BLaER1 treated with 17β-estradiol and CSF1 and Interleukin-3, amounts not matched to agents 10 nM and 100 nM (cell line): Measurements from ENCODE around the gene PIK3R1.
A peak's percentile ranks its signal among the peaks of the same experiment; 100 is the strongest.

Experiments
- H3K27ac ChIP-seq, 11 experiments: shearing (Covaris generic); formaldehyde crosslinking; 2 replicates each; pipeline ENCODE4 v1.8.1; 2022
- H3K27me3 ChIP-seq, 11 experiments: shearing (Covaris generic); formaldehyde crosslinking; 2 replicates each; pipeline ENCODE4 v1.8.1; 2022
- H3K36me3 ChIP-seq, 11 experiments: shearing (Covaris generic); formaldehyde crosslinking; 2 replicates each; pipeline ENCODE4 v1.8.1; 2022
- H3K4me1 ChIP-seq, 10 experiments: shearing (Covaris generic); formaldehyde crosslinking; 2 replicates each; pipeline ENCODE4 v1.8.1; 2022
- H3K4me2 ChIP-seq, 11 experiments: shearing (Covaris generic); formaldehyde crosslinking; 2 replicates each; pipeline ENCODE4 v1.8.1; 2022
- H3K4me3 ChIP-seq, 10 experiments: shearing (Covaris generic); formaldehyde crosslinking; 2 replicates each; pipeline ENCODE4 v1.8.1; 2022
- H3K9ac ChIP-seq, 11 experiments: shearing (Covaris generic); formaldehyde crosslinking; 2 replicates each; pipeline ENCODE4 v1.8.1; 2022
- H3K9me3 ChIP-seq, 11 experiments: shearing (Covaris generic); formaldehyde crosslinking; replicated peaks in 1 of 11; 2 replicates each; pipeline ENCODE4 v1.8.1; 2022
- H4K20me1 ChIP-seq, 11 experiments: shearing (Covaris generic); formaldehyde crosslinking; 2 replicates each; pipeline ENCODE4 v1.8.1; 2022
- Cebpa-rat ChIP-seq, 11 experiments: shearing (Covaris generic); IDR thresholded peaks; 2 replicates each; pipeline ENCODE4 v1.8.1; 2022

PIK3R1 gene

GRCh38 chr5:68253624-68254585 is 38.3 kb downstream of the PIK3R1 start:
- peaks cover 73 to 100% (median 90%) of the 10 kb centered on the region in 11 experiments; a peak in 19 of 22 replicates for H4K20me1 ChIP-seq
- H3K4me2 ChIP-seq, result peak overlapping the region in 3 of 11 experiments; percentile 52 to 72 (median 60); a peak in 4 of 22 replicates
- H3K27me3 ChIP-seq, result no peaks in the 10 kb centered on the region
- H3K27ac ChIP-seq, result no peak overlapping the region
- H3K9ac ChIP-seq, result no peak overlapping the region
- TF ChIP-seq Cebpa-rat (IDR thresholded peaks at IDR 0.05), result no peak
- H3K4me3 ChIP-seq, result no peak overlapping the region
- peaks cover 48 to 85% (median 59%) of the 10 kb centered on the region in 10 experiments for H3K4me1 ChIP-seq
- peaks cover 14 to 47% (median 24%) of the 10 kb centered on the region in 11 experiments; a peak in 19 of 22 replicates for H3K36me3 ChIP-seq
- H3K9me3 ChIP-seq, result no peaks in the 10 kb centered on the region

GRCh38 chr5:68254810-68255209 is 39.3 kb downstream of the PIK3R1 start:
- H3K4me3 ChIP-seq, result no peak overlapping the region

GRCh38 chr5:68255305-68256120 is 40.0 kb downstream of the PIK3R1 start:
- Histone ChIP-seq H4K20me1 (peaks cover 66 to 100% (median 92%) of the 10 kb centered on the region in 11 experiments; a peak in 19 of 22 replicates), H3K9ac (peak overlapping the region in 1 of 11 experiments; percentile 18; a peak in 1 of 22 replicates), H3K4me1 (peaks cover 34 to 77% (median 52%) of the 10 kb centered on the region in 10 experiments), H3K4me3 (no peak overlapping the region), H3K36me3 (peaks cover 20 to 58% (median 36%) of the 10 kb centered on the region in 11 experiments; a peak in 20 of 22 replicates), H3K27me3 (no peaks in the 10 kb centered on the region), H3K27ac (peak overlapping the region in 1 of 11 experiments; percentile 31; a peak in 1 of 22 replicates), H3K4me2 (peak overlapping the region; percentile 39 to 77 (median 62)), H3K9me3 (no peaks in the 10 kb centered on the region)
- TF ChIP-seq Cebpa-rat (IDR thresholded peaks at IDR 0.05), result no peak

More at GRCh38 chr5:68254810-68255209, 39.3 kb downstream of the PIK3R1 start:
- no peaks in the 10 kb centered on the region for H3K9me3 ChIP-seq
- H3K4me2 ChIP-seq, result peak overlapping the region; percentile 39 to 77 (median 62); a peak in 19 of 22 replicates
- H4K20me1 ChIP-seq, result peaks cover 73 to 100% (median 98%) of the 10 kb centered on the region in 11 experiments; a peak in 19 of 22 replicates
- H3K36me3 ChIP-seq, result peaks cover 17 to 51% (median 32%) of the 10 kb centered on the region in 11 experiments; a peak in 19 of 22 replicates
- H3K9ac ChIP-seq, result no peak overlapping the region
- no peaks in the 10 kb centered on the region for H3K27me3 ChIP-seq
- H3K4me1 ChIP-seq, result peaks cover 41 to 84% (median 56%) of the 10 kb centered on the region in 10 experiments
- H3K27ac ChIP-seq, result no peak overlapping the region
- TF ChIP-seq Cebpa-rat (IDR thresholded peaks at IDR 0.05), result no peak

GRCh38 chr5:68257210-68257609 is 41.7 kb downstream of the PIK3R1 start:
- Histone ChIP-seq H3K4me1 (peaks cover 17 to 66% (median 42%) of the 10 kb centered on the region in 10 experiments), H3K9ac (no peak overlapping the region), H3K9me3 (no peaks in the 10 kb centered on the region), H3K27ac (no peak overlapping the region), H3K27me3 (no peaks in the 10 kb centered on the region), H4K20me1 (peaks cover 53 to 99% (median 75%) of the 10 kb centered on the region in 11 experiments; a peak in 19 of 22 replicates), H3K4me3 (no peak overlapping the region), H3K4me2 (0 out of 22 replicates have a peak overlapping the region, but pooled peaks of 1 of the 11 experiments have one; percentile 5), H3K36me3 (peaks cover 20 to 60% (median 38%) of the 10 kb centered on the region in 11 experiments; a peak in 20 of 22 replicates)
- TF ChIP-seq Cebpa-rat (IDR thresholded peaks at IDR 0.05), result no peak

GRCh38 chr5:68258531-68258930 is 43.0 kb downstream of the PIK3R1 start:
- Histone ChIP-seq H3K36me3 (peaks cover 20 to 59% (median 38%) of the 10 kb centered on the region in 11 experiments; a peak in 20 of 22 replicates), H3K27me3 (no peaks in the 10 kb centered on the region), H3K27ac (no peak overlapping the region), H3K4me3 (no peak overlapping the region), H3K9me3 (no peaks in the 10 kb centered on the region), H3K9ac (no peak overlapping the region), H4K20me1 (peaks cover 40 to 90% (median 62%) of the 10 kb centered on the region in 11 experiments; a peak in 20 of 22 replicates), H3K4me1 (peaks cover 15 to 63% (median 36%) of the 10 kb centered on the region in 10 experiments), H3K4me2 (no peak overlapping the region)
- TF ChIP-seq Cebpa-rat (IDR thresholded peaks at IDR 0.05), result no peak

- Histone ChIP-seq H3K27ac (no peak overlapping the region), H3K9ac (no peak overlapping the region), H4K20me1 (peaks cover 40 to 90% (median 66%) of the 10 kb centered on the region in 11 experiments; a peak in 21 of 22 replicates), H3K9me3 (no peaks in the 10 kb centered on the region), H3K4me1 (peaks cover 23 to 67% (median 44%) of the 10 kb centered on the region in 10 experiments), H3K27me3 (no peaks in the 10 kb centered on the region), H3K36me3 (peaks cover 20 to 53% (median 38%) of the 10 kb centered on the region in 11 experiments; a peak in 20 of 22 replicates), H3K4me3 (no peak overlapping the region), H3K4me2 (no peak overlapping the region; a peak in 1 of 22 replicates)
- no peak for TF ChIP-seq Cebpa-rat (IDR thresholded peaks at IDR 0.05)
These were observed 44.1 kb downstream of the PIK3R1 start for GRCh38 chr5:68259700-68260099.

- no peaks in the 10 kb centered on the region for H3K27me3 ChIP-seq
- no peak for TF ChIP-seq Cebpa-rat (IDR thresholded peaks at IDR 0.05)
- H3K9me3 ChIP-seq, result no peaks in the 10 kb centered on the region
- no peak overlapping the region for H3K4me3 ChIP-seq
- peaks cover 23 to 67% (median 44%) of the 10 kb centered on the region in 10 experiments for H3K4me1 ChIP-seq
- peaks cover 20 to 56% (median 38%) of the 10 kb centered on the region in 11 experiments; a peak in 20 of 22 replicates for H3K36me3 ChIP-seq
- no peak overlapping the region for H3K4me2 ChIP-seq
- H4K20me1 ChIP-seq, result peaks cover 40 to 90% (median 66%) of the 10 kb centered on the region in 11 experiments; a peak in 21 of 22 replicates
- H3K27ac ChIP-seq, result no peak overlapping the region
- H3K9ac ChIP-seq, result no peak overlapping the region
These were observed 44.9 kb downstream of the PIK3R1 start for GRCh38 chr5:68260467-68260866.

- Histone ChIP-seq H3K9me3 (no peaks in the 10 kb centered on the region), H3K4me1 (peaks cover 26 to 67% (median 44%) of the 10 kb centered on the region in 10 experiments), H3K4me2 (peak overlapping the region in 2 of 11 experiments; percentile 5 to 12; a peak in 3 of 22 replicates), H3K4me3 (no peak overlapping the region), H3K36me3 (peaks cover 20 to 54% (median 38%) of the 10 kb centered on the region in 11 experiments; a peak in 20 of 22 replicates), H3K27me3 (no peaks in the 10 kb centered on the region), H3K27ac (peak overlapping the region in 1 of 11 experiments; percentile 29; a peak in 1 of 22 replicates), H3K9ac (no peak overlapping the region), H4K20me1 (peaks cover 43 to 90% (median 68%) of the 10 kb centered on the region in 11 experiments; a peak in 21 of 22 replicates)
- no peak for TF ChIP-seq Cebpa-rat (IDR thresholded peaks at IDR 0.05)
These were observed 45.6 kb downstream of the PIK3R1 start for GRCh38 chr5:68261169-68261568.
